Measurements from ENCODE around the gene ARHGAP33.
"Not testable (repeated sequence)": the region's sequence is repeated elsewhere in the genome, so short reads cannot be mapped to it uniquely, and the experiment has no call there.

Gene ARHGAP33

DNA sequence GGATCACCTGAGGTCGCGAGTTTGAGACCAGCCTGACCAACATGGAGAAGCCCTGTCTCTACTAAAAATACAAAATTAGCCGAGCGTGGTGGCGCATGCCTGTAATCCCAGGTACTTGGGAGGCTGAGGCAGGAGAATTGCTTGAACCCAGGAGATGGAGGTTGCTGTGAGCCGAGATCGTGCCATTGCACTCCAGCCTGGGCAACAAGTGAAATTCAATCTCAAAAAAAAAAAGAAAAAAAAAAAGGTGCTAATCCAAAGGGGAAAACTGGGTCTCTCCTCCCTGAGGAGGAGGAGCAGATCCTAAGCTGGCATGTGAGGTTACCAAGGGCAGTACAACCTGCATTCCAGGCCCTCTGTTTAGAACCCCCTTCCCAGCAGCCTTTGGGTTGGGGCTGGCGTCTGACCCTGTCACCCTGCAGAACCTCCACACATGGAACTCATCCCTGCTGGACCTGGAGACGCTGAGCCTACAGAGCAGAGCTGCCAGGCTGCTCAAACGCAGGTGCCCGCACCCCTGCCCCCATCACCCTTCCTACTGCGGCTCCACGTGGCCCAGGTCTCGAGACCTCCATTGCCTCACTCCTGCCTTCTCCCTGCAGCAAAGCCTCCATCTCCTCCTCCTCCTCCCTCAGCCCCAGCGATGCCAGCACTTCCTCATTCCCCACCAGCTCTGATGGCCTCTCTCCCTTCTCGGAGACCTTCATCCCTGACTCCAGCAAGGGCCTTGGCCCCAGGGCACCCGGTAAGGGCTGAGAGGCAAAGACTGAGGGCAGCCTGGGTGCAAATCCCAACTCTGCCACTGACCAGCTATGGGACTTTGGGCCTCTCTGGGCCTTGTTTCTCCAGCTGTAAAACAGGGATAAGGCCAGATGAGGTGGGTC, 10.7 kb upstream of the ARHGAP33 start:
- Histone ChIP-seq H3K9ac (no peak overlapping the region), H3K4me2 (no peak overlapping the region), H3K4me1 (ENCODE audit: low read depth, poor library complexity, severe bottlenecking) (no peaks in the 10 kb centered on the region), H3K27me3 (ENCODE audit: insufficient read depth, low read depth) (no peaks in the 10 kb centered on the region), H3K79me2 (ENCODE audit: insufficient read depth, low read depth) (no peaks in the 10 kb centered on the region), H3K27ac (no peak overlapping the region), H2AFZ (ENCODE audit: low read depth) (no peak overlapping the region), H3K36me3 (ENCODE audit: insufficient read depth) (no peaks in the 10 kb centered on the region), H4K20me1 (ENCODE audit: insufficient read depth) (no peaks in the 10 kb centered on the region), H3K4me3 (IDR thresholded peaks at IDR 0.05; ENCODE audit: insufficient read depth, low read depth, low read length) (no peak overlapping the region)
- no peak for TF ChIP-seq CTCF (conservative IDR thresholded peaks at IDR 0.05; ENCODE audit: low read depth, low read length)

DNA sequence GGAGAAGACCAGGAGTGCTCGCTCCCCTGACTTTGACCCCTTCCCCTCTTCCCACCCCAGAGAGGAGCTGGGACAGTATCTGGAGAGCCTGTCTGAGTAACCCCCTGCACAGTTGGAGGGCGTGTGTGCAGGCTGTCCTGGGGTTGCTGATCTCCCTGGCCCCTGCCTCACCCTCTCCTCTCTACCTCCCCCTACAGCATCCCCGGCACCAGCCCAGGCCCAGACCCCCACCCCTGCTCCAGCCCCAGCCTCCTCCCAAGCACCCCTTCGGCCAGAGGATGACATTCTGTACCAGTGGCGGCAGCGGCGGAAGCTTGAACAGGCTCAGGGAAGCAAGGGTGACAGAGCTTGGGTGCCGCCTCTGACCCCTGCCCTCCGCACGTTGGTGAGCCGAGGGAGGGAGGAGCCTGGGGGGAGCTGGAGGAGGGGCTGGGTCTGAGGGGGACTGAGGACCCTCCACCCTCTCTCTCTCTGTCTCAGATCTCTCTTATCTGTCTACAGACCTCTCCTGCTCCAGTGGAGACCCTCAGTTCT, 8.7 kb upstream of the ARHGAP33 start:
- TF ChIP-seq CTCF (conservative IDR thresholded peaks at IDR 0.05; ENCODE audit: low read depth, low read length) = no peak
- no peaks in the 10 kb centered on the region for H3K36me3 ChIP-seq (ENCODE audit: insufficient read depth)
- no peak overlapping the region for H3K27ac ChIP-seq
- H4K20me1 ChIP-seq (ENCODE audit: insufficient read depth) = no peaks in the 10 kb centered on the region
- no peak overlapping the region for H3K4me3 ChIP-seq (IDR thresholded peaks at IDR 0.05; ENCODE audit: insufficient read depth, low read depth, low read length)
- no peaks in the 10 kb centered on the region for H3K27me3 ChIP-seq (ENCODE audit: insufficient read depth, low read depth)
- H3K4me1 ChIP-seq (ENCODE audit: low read depth, poor library complexity, severe bottlenecking) = no peaks in the 10 kb centered on the region
- no peaks in the 10 kb centered on the region for H3K79me2 ChIP-seq (ENCODE audit: insufficient read depth, low read depth)
- H2AFZ ChIP-seq (ENCODE audit: low read depth) = no peak overlapping the region
- H3K4me2 ChIP-seq = no peak overlapping the region
- H3K9ac ChIP-seq = no peak overlapping the region

DNA sequence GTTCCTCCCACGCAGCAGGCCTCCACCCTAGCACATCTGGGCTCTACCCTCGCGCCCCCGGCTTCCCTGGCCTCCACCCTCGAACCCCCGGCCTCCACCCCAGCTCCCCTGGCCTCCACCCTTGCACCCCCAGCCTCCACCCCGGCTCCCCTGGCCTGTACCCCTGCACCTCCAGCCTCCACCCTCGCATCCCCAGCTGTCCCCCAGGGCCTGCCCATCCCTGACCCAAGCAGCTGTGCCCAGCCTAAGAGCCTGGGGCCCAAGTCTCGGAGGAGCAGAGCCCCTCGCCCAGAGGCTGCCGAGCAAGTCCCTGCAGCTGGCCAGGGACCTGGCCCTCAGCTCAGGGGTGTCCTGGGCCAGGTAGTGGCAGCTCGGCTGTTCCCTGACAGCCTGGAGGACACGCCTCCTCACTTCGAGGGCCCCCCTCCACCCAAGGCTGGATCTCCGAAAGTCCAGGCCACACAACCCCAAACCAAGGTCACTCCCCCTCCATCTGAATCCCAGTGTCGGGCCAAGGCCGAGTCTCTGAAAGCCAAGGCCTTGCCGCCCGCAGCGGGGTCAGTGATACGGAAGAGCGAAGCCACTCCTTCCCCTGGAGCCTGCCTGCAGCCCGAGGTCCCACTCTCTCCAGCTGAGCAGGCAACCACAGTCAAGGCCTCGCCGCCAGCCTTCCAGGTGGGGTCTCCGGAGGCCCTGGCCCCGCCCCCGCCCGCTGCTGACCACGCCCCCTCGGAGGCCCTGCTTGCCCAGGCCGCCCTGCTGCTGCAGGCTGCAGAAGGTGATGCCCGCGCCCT, 7.9 kb upstream of the ARHGAP33 start:
- H3K4me2 ChIP-seq = no peak overlapping the region

DNA sequence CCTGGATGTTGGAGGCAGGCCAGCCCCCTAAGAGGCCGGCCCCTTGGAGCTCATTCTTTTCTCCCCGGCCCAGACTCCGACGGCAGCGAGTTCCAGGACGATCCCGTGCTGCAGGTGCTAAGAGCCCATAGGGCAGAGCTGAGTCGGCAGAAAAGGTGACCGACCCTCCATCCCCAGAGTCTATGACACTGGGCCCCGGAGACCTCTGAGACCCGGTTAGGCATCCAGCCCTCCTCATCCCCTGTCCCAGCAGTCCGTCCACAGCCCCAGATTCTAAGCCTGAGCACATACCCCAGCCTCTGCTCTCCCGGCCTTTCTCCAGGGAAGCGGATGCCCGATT, 7.3 kb upstream of the ARHGAP33 start:
- no peaks in the 10 kb centered on the region for H3K36me3 ChIP-seq (ENCODE audit: insufficient read depth)
- H2AFZ ChIP-seq (ENCODE audit: low read depth) = no peak overlapping the region
- H3K27me3 ChIP-seq (ENCODE audit: insufficient read depth, low read depth) = no peaks in the 10 kb centered on the region
- H3K4me2 ChIP-seq = no peak overlapping the region
- no peak for TF ChIP-seq CTCF (conservative IDR thresholded peaks at IDR 0.05; ENCODE audit: low read depth, low read length)
- H3K79me2 ChIP-seq (ENCODE audit: insufficient read depth, low read depth) = no peaks in the 10 kb centered on the region
- H3K4me3 ChIP-seq (IDR thresholded peaks at IDR 0.05; ENCODE audit: insufficient read depth, low read depth, low read length) = no peak overlapping the region
- H4K20me1 ChIP-seq (ENCODE audit: insufficient read depth) = no peaks in the 10 kb centered on the region
- H3K27ac ChIP-seq = no peak overlapping the region
- H3K9ac ChIP-seq = no peak overlapping the region
- no peaks in the 10 kb centered on the region for H3K4me1 ChIP-seq (ENCODE audit: low read depth, poor library complexity, severe bottlenecking)

More for the DNA sequence above, 7.9 kb upstream of the ARHGAP33 start:
- H2AFZ ChIP-seq (ENCODE audit: low read depth) = no peak overlapping the region
- no peaks in the 10 kb centered on the region for H3K36me3 ChIP-seq (ENCODE audit: insufficient read depth)
- H3K27ac ChIP-seq = no peak overlapping the region
- no peaks in the 10 kb centered on the region for H4K20me1 ChIP-seq (ENCODE audit: insufficient read depth)
- no peak overlapping the region for H3K4me3 ChIP-seq (IDR thresholded peaks at IDR 0.05; ENCODE audit: insufficient read depth, low read depth, low read length)
- no peaks in the 10 kb centered on the region for H3K27me3 ChIP-seq (ENCODE audit: insufficient read depth, low read depth)
- no peak for TF ChIP-seq CTCF (conservative IDR thresholded peaks at IDR 0.05; ENCODE audit: low read depth, low read length)
- no peaks in the 10 kb centered on the region for H3K4me1 ChIP-seq (ENCODE audit: low read depth, poor library complexity, severe bottlenecking)
- no peaks in the 10 kb centered on the region for H3K79me2 ChIP-seq (ENCODE audit: insufficient read depth, low read depth)
- H3K9ac ChIP-seq = no peak overlapping the region

- not testable (repeated sequence) for H3K9ac ChIP-seq; H3K27me3 ChIP-seq (ENCODE audit: insufficient read depth, low read depth); H3K4me2 ChIP-seq; H4K20me1 ChIP-seq (ENCODE audit: insufficient read depth); H3K4me3 ChIP-seq (IDR thresholded peaks at IDR 0.05; ENCODE audit: insufficient read depth, low read depth, low read length); H2AFZ ChIP-seq (ENCODE audit: low read depth); H3K79me2 ChIP-seq (ENCODE audit: insufficient read depth, low read depth); H3K36me3 ChIP-seq (ENCODE audit: insufficient read depth); H3K27ac ChIP-seq
- peaks cover 10% of the 10 kb centered on the region for H3K4me1 ChIP-seq (ENCODE audit: low read depth, poor library complexity, severe bottlenecking)
Observed at GRCh38 chr19:35772362-35772761, 3.0 kb upstream of the ARHGAP33 start.

Measured in KMS-11 (cell line).